DOHH2 (cell line): ENCODE data around the gene GNG10.
A peak's percentile ranks its signal among the peaks of the same experiment; 100 is the strongest.

Experiments used
- H3F3A ChIP-seq: fragments of 200-600 bp; sonication (generic), shearing (Covaris generic); 2 replicates; pipeline ENCODE4 v1.6.0; 2016; ENCODE audit warnings: antibody characterized with exemption, mild to moderate bottlenecking; ENCODE audit not compliant: control insufficient read depth, insufficient read depth
- H3K27ac ChIP-seq: fragments of 200-600 bp; sonication (generic); 2 replicates; pipeline ENCODE4 v1.5.1; 2014; ENCODE audit warnings: low read depth, mild to moderate bottlenecking, low read length, moderate library complexity
- H3K27me3 ChIP-seq: fragments of 200-600 bp; sonication (generic); 2 replicates; pipeline ENCODE4 v1.6.1; 2014; ENCODE audit warnings: mild to moderate bottlenecking, low read length, mixed read lengths; ENCODE audit not compliant: control insufficient read depth
- H3K36me3 ChIP-seq: fragments of 200-600 bp; sonication (generic); 2 replicates; pipeline ENCODE4 v1.6.1; 2014; ENCODE audit warnings: mild to moderate bottlenecking, low read length, moderate library complexity, mixed read lengths; ENCODE audit not compliant: control insufficient read depth
- H3K4me1 ChIP-seq: fragments of 200-600 bp; sonication (generic); 2 replicates; pipeline ENCODE4 v1.6.1; 2014; ENCODE audit warnings: mild to moderate bottlenecking, low read length, mixed read lengths; ENCODE audit not compliant: control insufficient read depth
- H3K4me2 ChIP-seq: fragments of 200-600 bp; sonication (generic); 2 replicates; pipeline ENCODE4 v1.6.0; 2014; ENCODE audit warnings: mild to moderate bottlenecking, low read length, moderate library complexity
- H3K4me3 ChIP-seq: fragments of 200-600 bp; sonication (generic); 2 replicates; pipeline ENCODE4 v1.5.1; 2014; ENCODE audit warnings: mild to moderate bottlenecking, low read length, mixed read lengths
- H3K79me2 ChIP-seq: fragments of 200-600 bp; sonication (generic); 2 replicates; pipeline ENCODE4 v1.6.1; 2014; ENCODE audit warnings: mild to moderate bottlenecking, low read length, mixed read lengths; ENCODE audit not compliant: control insufficient read depth
- H3K9me2 ChIP-seq: fragments of 200-600 bp; sonication (generic); replicated peaks from 2 replicates; pipeline ENCODE4 v1.6.1; 2014; ENCODE audit warnings: mild to moderate bottlenecking, low read length, mixed read lengths; ENCODE audit not compliant: control insufficient read depth
- H3K9me3 ChIP-seq: fragments of 200-600 bp; sonication (generic); 2 replicates; pipeline ENCODE4 v1.6.1; 2014; ENCODE audit warnings: antibody characterized with exemption, low read length, mixed read lengths; ENCODE audit not compliant: control insufficient read depth, insufficient read depth
- H4K20me1 ChIP-seq: fragments of 200-600 bp; sonication (generic); 2 replicates; pipeline ENCODE4 v1.6.0; 2014; ENCODE audit warnings: low read depth, mild to moderate bottlenecking, antibody characterized with exemption, low read length, moderate library complexity; ENCODE audit not compliant: control insufficient read depth, insufficient read depth
- EZH2phosphoT487 ChIP-seq: fragments of 200-600 bp; sonication (generic); IDR thresholded peaks from 2 replicates; pipeline ENCODE4 v1.6.1; 2017; ENCODE audit warnings: borderline replicate concordance, mild to moderate bottlenecking, antibody characterized with exemption, low read length, moderate library complexity, mixed read lengths
- TF ChIP-seq, protein P1 (sequence below): fragments of 200-600 bp; sonication (generic); IDR thresholded peaks from one replicate; pipeline ENCODE4 v1.5.1; 2014; ENCODE audit warnings: antibody characterized with exemption, mild to moderate bottlenecking, low read depth, low read length; ENCODE audit not compliant: poor library complexity, severe bottlenecking

Gene GNG10

GRCh38 chr9:111659691-111660090, 1.7 kb upstream of the GNG10 start:
- TF ChIP-seq, protein P1, sequence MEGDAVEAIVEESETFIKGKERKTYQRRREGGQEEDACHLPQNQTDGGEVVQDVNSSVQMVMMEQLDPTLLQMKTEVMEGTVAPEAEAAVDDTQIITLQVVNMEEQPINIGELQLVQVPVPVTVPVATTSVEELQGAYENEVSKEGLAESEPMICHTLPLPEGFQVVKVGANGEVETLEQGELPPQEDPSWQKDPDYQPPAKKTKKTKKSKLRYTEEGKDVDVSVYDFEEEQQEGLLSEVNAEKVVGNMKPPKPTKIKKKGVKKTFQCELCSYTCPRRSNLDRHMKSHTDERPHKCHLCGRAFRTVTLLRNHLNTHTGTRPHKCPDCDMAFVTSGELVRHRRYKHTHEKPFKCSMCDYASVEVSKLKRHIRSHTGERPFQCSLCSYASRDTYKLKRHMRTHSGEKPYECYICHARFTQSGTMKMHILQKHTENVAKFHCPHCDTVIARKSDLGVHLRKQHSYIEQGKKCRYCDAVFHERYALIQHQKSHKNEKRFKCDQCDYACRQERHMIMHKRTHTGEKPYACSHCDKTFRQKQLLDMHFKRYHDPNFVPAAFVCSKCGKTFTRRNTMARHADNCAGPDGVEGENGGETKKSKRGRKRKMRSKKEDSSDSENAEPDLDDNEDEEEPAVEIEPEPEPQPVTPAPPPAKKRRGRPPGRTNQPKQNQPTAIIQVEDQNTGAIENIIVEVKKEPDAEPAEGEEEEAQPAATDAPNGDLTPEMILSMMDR, result no peak
- no peak for TF ChIP-seq EZH2phosphoT487
- Histone ChIP-seq H3K36me3 (peaks cover 4% of the 10 kb centered on the region; the same call in 1 of the 2 replicates), H3K9me2 (no peaks in the 10 kb centered on the region), H3F3A (peaks cover 8% of the 10 kb centered on the region; the same call in 1 of the 2 replicates), H3K79me2 (peaks cover 11% of the 10 kb centered on the region), H4K20me1 (no peaks in the 10 kb centered on the region), H3K4me1 (peaks cover 21% of the 10 kb centered on the region), H3K4me3 (no peak overlapping the region), H3K27ac (no peak overlapping the region), H3K27me3 (no peaks in the 10 kb centered on the region), H3K4me2 (no peak overlapping the region), H3K9me3 (no peaks in the 10 kb centered on the region)

DNA sequence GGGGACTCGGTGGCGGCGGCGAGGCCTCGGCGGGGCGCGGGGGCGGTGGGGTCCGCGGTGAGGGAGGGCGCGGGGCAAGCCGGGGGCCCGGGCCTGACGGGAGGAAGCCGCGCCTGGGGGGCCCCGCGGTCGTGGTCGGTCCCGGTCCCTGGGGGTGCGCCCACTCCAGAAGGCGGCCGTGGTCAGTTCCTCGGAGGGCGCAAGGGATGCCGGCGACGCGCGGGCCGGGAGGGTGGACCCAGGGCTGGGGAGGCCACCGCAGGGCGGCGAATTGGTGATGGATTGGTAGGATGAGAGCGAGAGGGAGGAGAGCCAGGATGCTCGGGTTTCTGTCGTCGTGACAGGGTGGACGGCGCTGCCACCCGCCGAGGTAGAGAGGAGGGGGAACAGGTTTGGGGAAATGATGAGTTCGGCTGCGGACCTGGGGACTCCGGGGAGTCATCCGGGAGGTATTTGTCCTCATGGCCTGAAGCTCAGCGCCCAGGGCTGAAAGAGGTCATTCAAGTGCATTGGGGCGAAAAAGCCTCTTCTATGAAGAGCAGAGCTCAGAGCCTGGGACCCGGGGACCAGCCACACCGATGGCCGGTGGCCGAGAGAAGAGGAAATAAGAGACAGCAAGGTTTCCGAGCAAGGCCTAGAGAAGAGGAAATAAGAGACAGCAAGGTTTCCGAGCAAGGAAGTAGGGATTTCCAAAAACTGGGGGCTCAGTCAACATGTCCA, 557 bp downstream of the GNG10 start:
- Histone ChIP-seq H3K4me1 (peaks cover 21% of the 10 kb centered on the region), H3F3A (peaks cover 8% of the 10 kb centered on the region; the same call in 1 of the 2 replicates), H3K4me3 (peak overlapping the region; percentile 88), H3K4me2 (peak overlapping the region; percentile 93), H3K27ac (peak overlapping the region; percentile 49), H4K20me1 (no peaks in the 10 kb centered on the region), H3K27me3 (no peaks in the 10 kb centered on the region), H3K79me2 (peaks cover 11% of the 10 kb centered on the region), H3K9me2 (no peaks in the 10 kb centered on the region), H3K36me3 (peaks cover 5% of the 10 kb centered on the region; the same call in 1 of the 2 replicates), H3K9me3 (no peaks in the 10 kb centered on the region)
- TF ChIP-seq EZH2phosphoT487, result no peak
- TF ChIP-seq, protein P1, result no peak

DNA sequence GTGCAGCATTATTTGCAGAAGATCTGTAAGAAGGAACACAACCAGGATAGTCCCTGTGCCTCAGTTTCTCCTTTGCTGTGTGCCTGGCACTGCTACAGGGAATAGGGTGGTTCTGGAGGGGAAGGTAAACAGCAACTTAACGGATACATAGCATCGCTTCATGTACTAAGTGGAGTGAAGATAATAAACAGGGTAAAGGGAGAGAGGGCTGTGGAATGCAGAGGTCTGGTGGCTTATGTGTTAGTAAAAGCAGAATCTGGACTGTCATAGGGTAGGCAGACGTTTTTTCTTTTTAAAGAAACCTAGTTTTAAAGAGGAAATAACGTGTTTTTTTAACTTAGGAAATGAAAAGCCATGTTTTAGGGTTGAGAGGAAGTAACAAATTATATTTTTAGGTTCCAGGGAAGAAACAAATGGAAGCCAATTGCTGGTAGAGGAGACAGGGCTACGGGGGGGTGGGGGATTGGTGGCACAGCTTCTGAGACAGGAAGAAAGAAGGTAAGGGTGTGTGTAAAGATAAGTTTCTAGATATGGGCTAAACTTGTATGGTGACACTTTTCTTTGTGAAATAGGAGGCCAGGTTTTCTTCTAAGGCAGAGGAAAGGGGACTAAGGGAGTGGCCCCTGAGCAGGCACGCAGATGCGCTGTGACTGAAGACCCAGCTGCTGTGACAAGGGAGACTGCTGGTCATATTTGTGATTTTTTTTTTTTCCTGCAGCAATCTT, 1.3 kb downstream of the GNG10 start:
- peak overlapping the region; percentile 88 for H3K4me3 ChIP-seq
- peaks cover 11% of the 10 kb centered on the region for H3K79me2 ChIP-seq
- no peak for TF ChIP-seq EZH2phosphoT487
- TF ChIP-seq, protein P1, result no peak
- H3K9me3 ChIP-seq, result no peaks in the 10 kb centered on the region
- H3F3A ChIP-seq, result peaks cover 8% of the 10 kb centered on the region; the same call in 1 of the 2 replicates
- H3K9me2 ChIP-seq, result no peaks in the 10 kb centered on the region
- H3K27ac ChIP-seq, result peak overlapping the region; percentile 49
- H4K20me1 ChIP-seq, result no peaks in the 10 kb centered on the region
- no peaks in the 10 kb centered on the region for H3K27me3 ChIP-seq
- peak overlapping the region; percentile 93 for H3K4me2 ChIP-seq
- peaks cover 8% of the 10 kb centered on the region; the same call in 1 of the 2 replicates for H3K36me3 ChIP-seq
- H3K4me1 ChIP-seq, result peaks cover 21% of the 10 kb centered on the region
